Calu3 (cell line): ENCODE results near the gene SLC16A9. TPM values are rescaled to one million over a fixed set of nuclear protein-coding genes. Genes with fewer than 3 reads are reported as not detected.

Source experiments
- Bru-seq: library from RNA; stranded (reverse); fragments of 400-500 nt; gene quantifications from one replicate; lab custom pipeline; 2021; lab: Mats Ljungman, UMichigan
- BruChase-seq, 2 experiments: library from RNA; stranded (reverse); fragments of 400-500 nt; gene quantifications; one replicate each; lab custom pipeline; 2021; lab: Mats Ljungman, UMichigan
- BruUV-seq: library from RNA; stranded (reverse); fragments of 400-500 nt; replicated peaks from 2 replicates; lab custom pipeline; 2021; lab: Mats Ljungman, UMichigan
- CTCF ChIA-PET: fragments of 300-600 bp; sonication (Branson Sonifier 250); formaldehyde crosslinking; loops from one replicate; lab custom pipeline; 2022; ENCODE audit warnings: antibody characterized with exemption; lab: Charles Lee
- DNase-seq: peaks from one replicate; pipeline ENCODE4 v3.0.0; 2022
- H3K27ac Mint-ChIP-seq: one replicate; pipeline ENCODE4 v1.8.0; 2022; ENCODE audit warnings: mixed read lengths; ENCODE audit not compliant: unreplicated experiment
- H3K27me3 Mint-ChIP-seq: one replicate; pipeline ENCODE4 v1.8.0; 2022; ENCODE audit warnings: mixed read lengths; ENCODE audit not compliant: unreplicated experiment
- H3K36me3 Mint-ChIP-seq: one replicate; pipeline ENCODE4 v1.8.0; 2022; ENCODE audit warnings: mild to moderate bottlenecking, moderate library complexity, mixed read lengths; ENCODE audit not compliant: insufficient read depth, unreplicated experiment
- H3K4me1 Mint-ChIP-seq: one replicate; pipeline ENCODE4 v1.8.0; 2022; ENCODE audit warnings: mild to moderate bottlenecking, low read depth, mixed read lengths; ENCODE audit not compliant: unreplicated experiment
- H3K4me3 Mint-ChIP-seq: one replicate; pipeline ENCODE4 v1.8.0; 2022; ENCODE audit warnings: mild to moderate bottlenecking, low read depth, moderate library complexity, mixed read lengths; ENCODE audit not compliant: unreplicated experiment
- H3K9me3 Mint-ChIP-seq: one replicate; pipeline ENCODE4 v1.8.0; 2022; ENCODE audit warnings: low read depth, mixed read lengths; ENCODE audit not compliant: unreplicated experiment
- CTCF ChIP-seq: fragments of 200-600 bp; IDR thresholded peaks from one replicate; pipeline ENCODE4 v1.8.0; 2022; ENCODE audit warnings: antibody characterized with exemption; ENCODE audit not compliant: unreplicated experiment
- intact Hi-C: fragments of 100-400 bp; cut with micrococcal nuclease; formaldehyde crosslinking; loops from one replicate; pipeline ENCODE4 v1.10.0; 2022; ENCODE audit not compliant: unreplicated experiment
- long read RNA-seq: library from polyadenylated mRNA; stranded (forward); transcript quantifications from one replicate; pipeline ENCODE4 v2.0.0, GENCODE V29; 2022
- total RNA-seq: library from RNA; stranded (reverse); gene quantifications from 2 replicates; pipeline ENCODE4 v1.2.3, GENCODE V29; 2022

SLC16A9 gene
- 2.2 and 2.4 TPM in 2 replicates for total RNA-seq
- Bru-seq, nascent RNA: percentile 34 among the genes with signal in this experiment
- BruChase-seq, experiment 1, labeled RNA remaining after a 6-hour chase: percentile 39 among the genes with signal in this experiment
- percentile 37 among the genes with signal in this experiment for BruChase-seq, experiment 2, labeled RNA remaining after a 2-hour chase
- long read RNA-seq, full-length matches to known transcripts: 1 of 2 reads
- long read RNA-seq, partial matches to known transcripts: 1 of 2 reads
- long read RNA-seq, other reads (novel, unspliced or antisense): 0 of 2 reads

DNA sequence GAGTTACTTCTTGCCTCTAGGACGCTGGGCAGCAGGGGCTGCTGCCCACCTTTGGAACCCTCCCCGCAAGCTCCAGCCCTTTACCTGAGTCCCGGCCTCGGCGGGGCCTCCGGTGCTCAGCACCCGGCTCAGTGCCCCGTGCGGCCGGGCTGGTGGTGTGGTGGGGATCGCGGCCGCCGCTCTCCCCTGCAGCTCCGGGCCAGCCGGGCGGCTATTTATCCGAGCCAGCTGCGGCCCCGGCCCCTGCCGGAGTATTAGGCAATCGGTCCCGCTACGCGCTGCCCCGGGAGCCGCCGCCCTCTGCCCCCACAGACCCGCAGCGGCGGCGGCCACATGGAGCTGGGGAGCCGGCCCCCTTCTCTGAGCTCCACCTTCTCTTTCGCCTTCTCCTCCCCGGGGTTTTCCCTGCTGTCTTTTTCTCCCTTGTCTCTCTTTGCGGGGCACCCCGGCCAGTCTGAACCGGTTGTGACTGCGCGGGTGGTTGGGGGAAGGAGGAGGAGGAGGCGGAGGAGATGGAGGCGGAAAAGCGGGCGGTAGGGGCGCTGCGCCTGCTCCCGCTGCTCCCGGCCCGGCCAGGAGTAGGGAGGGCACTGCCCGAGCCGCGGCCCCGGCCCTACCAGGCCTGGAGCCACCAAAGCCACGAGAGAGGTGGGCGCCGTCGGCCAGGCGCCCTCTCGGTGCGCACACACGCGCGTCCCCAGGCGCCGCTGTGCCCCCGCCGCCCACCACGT, at the start of gene SLC16A9:
TSS of gene SLC16A9 (minus strand) at position 456 of the 731 bp plus-strand sequence. CDS start 25,559 bp downstream, outside the sequence.
- intact Hi-C loops: no loop called here
- no TSS peak for BruUV-seq
- Mint-ChIP-seq H3K4me3 (peak within 1 kb of the TSS; percentile 78), H3K9me3 (no peaks in the 10 kb centered on the region), H3K4me1 (no peaks in the 10 kb centered on the region), H3K27me3 (peaks cover 79% of the 10 kb centered on the region), H3K36me3 (peaks cover 11% of the 10 kb centered on the region), H3K27ac (no peak within 1 kb of the TSS)
- DNase-seq: peak; percentile 72
- CTCF ChIA-PET: interaction anchor here (1.3 kb wide), 1 partner anchor 48 kb away, joined by 3 read pairs; no protein-coding TSS in a partner anchor
- TF ChIP-seq CTCF: peak; percentile 29

DNA sequence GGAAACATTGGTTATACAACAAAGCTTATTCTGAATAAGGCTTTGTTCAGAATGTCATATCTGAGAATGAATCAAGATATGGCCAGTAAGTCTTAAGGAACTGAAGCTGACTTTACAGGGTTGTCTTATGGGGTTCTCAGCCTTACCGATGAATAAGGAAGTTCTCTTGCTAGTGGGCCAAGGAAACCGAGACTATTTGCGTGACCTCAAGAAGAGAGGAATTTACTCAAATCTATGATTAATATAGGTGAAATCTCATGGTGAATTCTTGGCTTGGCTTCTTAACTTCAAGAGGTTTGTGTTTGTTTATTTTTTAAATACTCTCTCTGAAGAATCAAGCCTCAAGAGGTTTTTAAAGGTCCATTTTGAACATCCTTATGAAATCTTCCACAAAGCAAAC, 48.3 kb upstream of the SLC16A9 start:
- CTCF ChIA-PET: interaction anchor here (0.8 kb wide), 1 partner anchor 49 kb away, joined by 3 read pairs; no protein-coding TSS in a partner anchor
- DNase-seq: no peak
- no peak overlapping the region for H3K27ac Mint-ChIP-seq

GRCh38 chr10:59754951-59755350, 45.3 kb upstream of the SLC16A9 start:
- DNase-seq: no peak
- TF ChIP-seq CTCF: no peak
- Mint-ChIP-seq H3K9me3 (no peaks in the 10 kb centered on the region), H3K4me3 (no peak overlapping the region), H3K27me3 (peaks cover 36% of the 10 kb centered on the region), H3K36me3 (no peaks in the 10 kb centered on the region), H3K4me1 (no peaks in the 10 kb centered on the region), H3K27ac (no peak overlapping the region)
- CTCF ChIA-PET: no interaction called here
- intact Hi-C loops: no loop called here
- no TSS peak for BruUV-seq

More for the DNA sequence above, 48.3 kb upstream of the SLC16A9 start:
- peaks cover 11% of the 10 kb centered on the region for H3K27me3 Mint-ChIP-seq
- no peak for TF ChIP-seq CTCF
- intact Hi-C loops: no loop called here
- BruUV-seq: no TSS peak
- no peak overlapping the region for H3K4me3 Mint-ChIP-seq
- H3K36me3 Mint-ChIP-seq: no peaks in the 10 kb centered on the region
- H3K4me1 Mint-ChIP-seq: no peaks in the 10 kb centered on the region
- peaks cover 5% of the 10 kb centered on the region for H3K9me3 Mint-ChIP-seq

- BruUV-seq: no TSS peak
- Mint-ChIP-seq H3K4me3 (no peak within 1 kb of the TSS), H3K4me1 (no peaks in the 10 kb centered on the region), H3K9me3 (no peaks in the 10 kb centered on the region), H3K36me3 (no peaks in the 10 kb centered on the region), H3K27ac (no peak within 1 kb of the TSS), H3K27me3 (peaks cover 44% of the 10 kb centered on the region)
- TF ChIP-seq CTCF: no peak
- intact Hi-C loops: no loop called here
- CTCF ChIA-PET: interaction anchor here (0.7 kb wide), 1 partner anchor 421 kb away, joined by 8 read pairs; no protein-coding TSS in a partner anchor
- DNase-seq: no peak
Observed at GRCh38 chr10:59753267-59753666, 43.6 kb upstream of the SLC16A9 start, which contains the start of gene MRLN. TSS of gene MRLN (minus strand) at chr10:59753455.
